Measurements from ENCODE around the gene TMEM253.

TMEM253 gene

GRCh38 chr14:21105095-21105494 is 4.2 kb downstream of the TMEM253 start:
- DNase-seq, result no peak

DNA sequence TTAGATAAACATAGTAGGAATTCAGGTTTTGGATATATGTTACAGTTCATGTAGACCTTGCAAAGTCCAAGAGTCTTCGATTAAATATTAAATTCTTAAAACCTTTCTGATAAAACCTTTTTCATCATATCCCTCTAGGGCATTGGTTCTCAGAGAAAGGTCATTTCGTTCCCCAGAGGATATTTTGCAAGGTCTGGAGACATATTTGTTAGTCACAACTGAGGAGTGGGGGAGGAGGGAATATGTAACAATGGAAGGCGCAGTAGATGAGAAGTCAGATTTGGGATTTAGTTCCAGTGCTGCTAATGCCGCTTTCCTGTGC is 5.3 kb downstream of the TMEM253 start:
- DNase-seq, result no peak

GRCh38 chr14:21106498-21107282 is 5.8 kb downstream of the TMEM253 start:
- peak; percentile 84 for DNase-seq

- DNase-seq, result no peak
Measured at GRCh38 chr14:21107283-21107800, 6.5 kb downstream of the TMEM253 start.

GRCh38 chr14:21108791-21109190 is 7.9 kb downstream of the TMEM253 start:
- no peak for DNase-seq

DNA sequence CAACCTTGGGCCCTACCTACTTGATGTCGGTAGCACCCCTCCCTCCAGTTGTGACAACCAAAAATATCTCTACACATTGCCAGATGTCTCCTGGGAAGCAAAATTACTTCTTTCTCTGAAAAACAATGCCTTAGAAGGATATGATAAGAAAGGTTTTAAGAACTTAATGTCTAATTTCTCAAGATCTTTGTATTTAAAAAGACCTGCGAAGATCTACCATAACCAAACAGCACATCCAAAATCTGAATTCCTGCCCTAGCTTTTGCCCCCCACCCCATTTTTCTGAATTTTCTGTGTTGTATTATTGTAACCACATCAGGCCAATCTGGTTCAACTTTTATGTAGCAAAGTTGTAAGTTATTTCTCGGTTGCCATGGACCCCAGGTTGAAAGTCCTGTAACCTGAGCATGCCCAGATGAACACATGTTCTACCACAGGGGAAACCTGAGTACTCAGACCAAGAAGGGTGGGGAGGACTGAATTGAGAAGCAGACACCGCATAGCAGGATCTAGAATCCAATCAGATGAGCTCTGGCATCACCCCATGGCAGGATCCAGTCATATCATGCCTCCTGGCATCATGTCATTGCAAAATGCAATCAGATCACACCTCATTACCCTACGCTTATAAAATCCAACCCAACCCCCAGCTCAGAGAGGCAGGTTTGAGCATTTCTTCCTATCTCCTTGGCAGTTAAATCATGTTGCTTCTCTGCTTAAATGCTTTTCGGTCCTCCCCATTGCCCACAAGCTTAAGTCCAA is 8.7 kb downstream of the TMEM253 start:
- DNase-seq, result peak; percentile 8

GRCh38 chr14:21112255-21112654 is 11.4 kb downstream of the TMEM253 start:
- no peak for DNase-seq

GRCh38 chr14:21113369-21113768 is 12.5 kb downstream of the TMEM253 start:
- no peak for DNase-seq

- DNase-seq, result no peak
Measured at GRCh38 chr14:21118933-21119332, 18.1 kb downstream of the TMEM253 start.

- no peak for DNase-seq
Measured at GRCh38 chr14:21120686-21121085, 19.8 kb downstream of the TMEM253 start.

DNA sequence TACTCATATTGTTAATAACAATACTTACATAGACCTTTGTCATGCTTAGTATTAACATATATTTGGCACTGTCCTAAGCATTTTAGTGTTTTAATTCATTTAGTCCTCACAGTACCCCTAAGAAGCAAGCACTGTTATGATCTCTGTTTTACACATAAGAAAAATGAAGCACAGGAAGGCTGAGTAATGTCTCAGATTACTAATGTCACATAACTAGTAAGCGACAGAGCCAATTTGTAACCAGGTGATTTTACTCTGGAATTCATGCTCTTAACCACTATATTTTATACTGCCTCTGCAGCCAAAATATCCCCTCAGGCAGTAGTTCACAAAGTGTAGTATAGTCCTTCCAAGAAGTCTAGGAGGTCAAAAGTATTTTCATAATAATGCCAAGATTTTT is 20.3 kb downstream of the TMEM253 start:
- DNase-seq, result no peak

- DNase-seq, result no peak
Measured at GRCh38 chr14:21123429-21123828, 22.6 kb downstream of the TMEM253 start.

DNA sequence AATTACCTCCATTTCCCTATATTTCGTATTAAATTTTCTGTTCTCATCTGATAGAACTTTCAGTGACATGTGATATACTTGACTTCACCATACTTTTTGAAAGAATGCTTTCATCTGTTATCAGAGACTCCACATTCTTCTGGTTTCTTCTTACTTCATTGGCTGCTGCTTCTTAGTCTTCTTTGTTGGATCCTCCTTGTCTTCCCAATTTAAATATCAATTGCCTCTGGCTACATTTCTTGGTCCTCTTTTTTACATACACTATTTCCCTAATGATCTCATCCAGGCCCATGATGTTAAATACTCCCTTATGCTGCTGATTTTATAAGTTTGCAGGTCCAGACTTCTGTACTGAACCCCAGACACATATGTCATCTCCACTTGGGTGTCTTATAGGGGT is 33.0 kb downstream of the TMEM253 start:
- no peak for DNase-seq

DNA sequence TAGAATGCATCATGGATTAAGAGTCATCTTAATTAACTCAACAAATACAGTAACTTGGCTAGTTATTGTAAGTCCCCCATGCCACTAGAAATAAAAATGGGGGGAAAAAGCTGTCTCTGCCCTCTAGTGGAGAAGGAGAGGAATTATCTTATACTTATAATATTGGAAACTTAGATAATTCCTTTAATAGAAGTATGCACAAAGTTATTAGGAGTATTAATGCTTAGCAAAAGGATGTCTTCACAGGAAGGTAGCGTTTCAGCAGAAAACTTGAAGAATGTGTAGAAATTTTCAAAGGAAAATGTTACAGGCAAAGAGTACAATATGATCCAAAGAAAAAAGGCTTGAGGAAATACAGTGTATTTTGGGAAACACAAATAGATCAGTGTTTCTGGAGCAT is 35.2 kb downstream of the TMEM253 start:
- peak; percentile 43 for DNase-seq

DNA sequence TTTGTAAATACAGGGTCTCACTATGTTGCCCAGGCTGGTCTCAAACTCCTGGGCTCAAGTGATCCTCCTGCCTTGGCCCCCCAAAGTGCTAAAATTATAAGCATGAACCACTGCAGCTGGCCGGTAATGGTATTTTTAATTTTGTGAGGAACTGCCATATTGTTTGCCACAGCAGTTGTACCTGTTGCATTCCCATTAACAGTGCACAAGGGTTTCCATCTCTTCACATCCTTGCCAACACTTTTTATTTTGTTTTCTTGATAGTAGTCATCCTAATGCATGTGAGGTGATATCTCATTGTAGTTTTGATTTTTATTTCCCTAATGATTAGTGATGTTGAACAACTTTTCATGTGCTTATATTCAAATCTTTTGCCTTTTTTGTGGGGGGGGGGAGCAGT is 41.5 kb downstream of the TMEM253 start:
- DNase-seq, result no peak

DNA sequence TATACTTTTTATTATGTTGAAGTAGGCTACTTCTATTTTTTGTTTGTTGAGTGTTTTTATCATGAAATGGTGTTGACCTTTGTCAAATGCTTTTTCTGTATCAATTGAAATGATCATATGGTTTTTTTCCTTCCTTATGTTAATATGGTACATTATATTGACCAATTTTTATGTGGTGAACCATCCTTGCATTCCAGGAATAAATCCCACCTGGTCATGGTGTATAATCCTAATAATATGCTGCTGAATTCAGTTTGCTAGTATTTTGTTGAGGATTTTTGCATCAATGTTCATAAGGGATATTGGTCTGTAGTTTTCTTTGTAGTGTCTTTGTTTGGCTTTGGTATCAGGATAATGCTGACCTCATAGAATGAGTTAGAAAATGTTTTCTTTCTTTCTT is 44.6 kb downstream of the TMEM253 start:
- no peak for DNase-seq

- DNase-seq, result no peak
Measured at GRCh38 chr14:21149641-21150367, 48.9 kb downstream of the TMEM253 start.
